ENCODE results near the gene MMP17. TPM values are rescaled to one million over a fixed set of nuclear protein-coding genes. Genes with fewer than 3 reads are reported as not detected.

Gene MMP17
- polyA plus RNA-seq, 1 donor (not counting 4 experiments of a cell fraction or from before 2014, with no cell fraction given), result 2.3 TPM

DNA sequence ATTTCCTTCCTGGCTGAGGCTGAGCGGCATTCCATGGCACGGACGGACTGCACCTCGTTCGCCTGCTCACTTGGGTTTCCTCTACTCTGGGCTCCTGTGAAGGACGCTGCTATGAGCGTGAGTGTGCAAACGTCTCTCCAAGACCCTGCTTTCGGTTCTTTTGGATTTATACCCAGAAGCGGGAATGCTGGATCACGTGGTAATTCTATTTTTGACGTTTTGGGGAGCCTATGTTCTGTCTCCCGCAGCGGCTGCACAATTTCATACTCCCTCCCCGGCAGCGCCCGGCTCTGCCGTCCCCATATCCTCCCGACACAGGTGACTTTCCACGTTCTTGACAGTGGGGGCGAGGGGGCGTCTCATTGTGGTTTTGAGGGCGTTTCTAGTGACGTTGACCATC lies 20.6 kb downstream of the MMP17 start:
- Histone ChIP-seq H4K20me1 (ENCODE audit: control insufficient read depth, extremely low read depth, insufficient read depth, low read length) (no peaks in the 10 kb centered on the region), H3K4me2 (ENCODE audit: control insufficient read depth, extremely low read depth, insufficient read depth, low read depth, low read length) (no peak overlapping the region), H3K9me3 (ENCODE audit: control insufficient read depth, low read depth, low read length) (no peaks in the 10 kb centered on the region), H3K9ac (ENCODE audit: control insufficient read depth, extremely low read depth, insufficient read depth, low read length) (no peak overlapping the region), H3K27me3 (ENCODE audit: control insufficient read depth, extremely low read depth, insufficient read depth, low read length) (no peaks in the 10 kb centered on the region), H3K79me2 (ENCODE audit: control insufficient read depth, insufficient read depth, low read length) (no peaks in the 10 kb centered on the region), H3K36me3 (ENCODE audit: control insufficient read depth in 2 of 2, extremely low read depth in 1 of 2, insufficient read depth in 2 of 2, low read length in 2 of 2) (no peaks in the 10 kb centered on the region), H3K4me3 (ENCODE audit: control insufficient read depth in 2 of 3, extremely low read depth in 1 of 3, insufficient read depth in 2 of 3, low read depth in 1 of 3, low read length in 3 of 3) (no peak overlapping the region), H3K4me1 (ENCODE audit: control insufficient read depth, extremely low read depth, insufficient read depth, low read length) (no peaks in the 10 kb centered on the region), H3K27ac (ENCODE audit: control insufficient read depth, insufficient read depth, low read length) (no peak overlapping the region), H2AFZ (ENCODE audit: control insufficient read depth, low read length) (no peak overlapping the region), H3K9me1 (ENCODE audit: control insufficient read depth, extremely low read depth, insufficient read depth, low read length) (no peaks in the 10 kb centered on the region)
- no peak for DNase-seq (ENCODE audit: low read depth, low spot score)
- TF ChIP-seq EZH2 (IDR thresholded peaks at IDR 0.05; ENCODE audit: low read length), result no peak
- TF ChIP-seq, protein P1, sequence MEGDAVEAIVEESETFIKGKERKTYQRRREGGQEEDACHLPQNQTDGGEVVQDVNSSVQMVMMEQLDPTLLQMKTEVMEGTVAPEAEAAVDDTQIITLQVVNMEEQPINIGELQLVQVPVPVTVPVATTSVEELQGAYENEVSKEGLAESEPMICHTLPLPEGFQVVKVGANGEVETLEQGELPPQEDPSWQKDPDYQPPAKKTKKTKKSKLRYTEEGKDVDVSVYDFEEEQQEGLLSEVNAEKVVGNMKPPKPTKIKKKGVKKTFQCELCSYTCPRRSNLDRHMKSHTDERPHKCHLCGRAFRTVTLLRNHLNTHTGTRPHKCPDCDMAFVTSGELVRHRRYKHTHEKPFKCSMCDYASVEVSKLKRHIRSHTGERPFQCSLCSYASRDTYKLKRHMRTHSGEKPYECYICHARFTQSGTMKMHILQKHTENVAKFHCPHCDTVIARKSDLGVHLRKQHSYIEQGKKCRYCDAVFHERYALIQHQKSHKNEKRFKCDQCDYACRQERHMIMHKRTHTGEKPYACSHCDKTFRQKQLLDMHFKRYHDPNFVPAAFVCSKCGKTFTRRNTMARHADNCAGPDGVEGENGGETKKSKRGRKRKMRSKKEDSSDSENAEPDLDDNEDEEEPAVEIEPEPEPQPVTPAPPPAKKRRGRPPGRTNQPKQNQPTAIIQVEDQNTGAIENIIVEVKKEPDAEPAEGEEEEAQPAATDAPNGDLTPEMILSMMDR (optimal IDR thresholded peaks at IDR 0.05 in 1 of 3, IDR thresholded peaks at IDR 0.05 in 1 of 3, conservative IDR thresholded peaks at IDR 0.05 in 1 of 3; ENCODE audit: extremely low read depth in 1 of 3, insufficient read depth in 2 of 3, low read length in 3 of 3), result no peak
- FAIRE-seq, result no peak
- dilution Hi-C loops (cut with MboI; ENCODE audit: extremely low pct_ligation_motif_present, low sequenced_read_pairs), result no loop called here

DNA sequence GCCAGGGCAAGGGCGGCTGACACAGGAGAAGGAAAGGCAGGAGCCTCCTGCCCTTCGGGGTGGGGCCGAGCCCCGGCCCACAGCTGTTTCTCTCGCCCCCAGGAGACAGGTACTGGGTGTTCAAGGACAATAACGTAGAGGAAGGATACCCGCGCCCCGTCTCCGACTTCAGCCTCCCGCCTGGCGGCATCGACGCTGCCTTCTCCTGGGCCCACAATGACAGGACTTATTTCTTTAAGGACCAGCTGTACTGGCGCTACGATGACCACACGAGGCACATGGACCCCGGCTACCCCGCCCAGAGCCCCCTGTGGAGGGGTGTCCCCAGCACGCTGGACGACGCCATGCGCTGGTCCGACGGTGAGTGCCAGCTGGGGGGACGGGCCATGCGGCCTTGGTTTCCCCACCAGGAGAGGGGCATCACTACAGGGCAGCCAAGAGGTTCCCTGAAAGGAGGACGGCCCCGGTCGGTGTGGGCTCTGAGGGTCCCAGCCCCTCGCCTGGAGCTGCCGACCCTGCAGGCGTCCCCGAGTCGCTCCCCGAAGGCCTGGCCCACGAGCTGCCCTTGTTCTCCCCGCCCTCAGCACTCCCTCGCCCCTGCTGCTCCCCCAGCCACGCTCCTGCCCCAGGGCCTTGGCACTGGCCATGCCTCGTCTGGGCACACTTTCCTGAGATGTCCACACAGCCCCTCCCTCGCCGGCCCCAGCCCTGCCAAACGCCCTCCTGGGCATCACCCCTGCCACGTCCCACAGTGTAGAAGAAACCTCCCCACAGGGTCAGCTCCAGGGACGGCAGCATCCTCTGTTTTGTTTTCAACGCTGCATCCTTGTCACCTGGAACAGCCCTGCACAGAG lies 21.7 kb downstream of the MMP17 start:
- Histone ChIP-seq H3K27me3 (ENCODE audit: control insufficient read depth, extremely low read depth, insufficient read depth, low read length) (no peaks in the 10 kb centered on the region), H4K20me1 (ENCODE audit: control insufficient read depth, extremely low read depth, insufficient read depth, low read length) (no peaks in the 10 kb centered on the region), H3K4me3 (ENCODE audit: control insufficient read depth in 2 of 3, extremely low read depth in 1 of 3, insufficient read depth in 2 of 3, low read depth in 1 of 3, low read length in 3 of 3) (no peak overlapping the region), H3K9ac (ENCODE audit: control insufficient read depth, extremely low read depth, insufficient read depth, low read length) (no peak overlapping the region), H3K36me3 (ENCODE audit: control insufficient read depth in 2 of 2, extremely low read depth in 1 of 2, insufficient read depth in 2 of 2, low read length in 2 of 2) (no peaks in the 10 kb centered on the region), H2AFZ (ENCODE audit: control insufficient read depth, low read length) (no peak overlapping the region), H3K4me2 (ENCODE audit: control insufficient read depth, extremely low read depth, insufficient read depth, low read depth, low read length) (no peak overlapping the region), H3K9me3 (ENCODE audit: control insufficient read depth, low read depth, low read length) (no peaks in the 10 kb centered on the region), H3K9me1 (ENCODE audit: control insufficient read depth, extremely low read depth, insufficient read depth, low read length) (no peaks in the 10 kb centered on the region), H3K4me1 (ENCODE audit: control insufficient read depth, extremely low read depth, insufficient read depth, low read length) (no peaks in the 10 kb centered on the region), H3K79me2 (ENCODE audit: control insufficient read depth, insufficient read depth, low read length) (no peaks in the 10 kb centered on the region), H3K27ac (ENCODE audit: control insufficient read depth, insufficient read depth, low read length) (no peak overlapping the region)
- FAIRE-seq, result no peak
- DNase-seq (ENCODE audit: low read depth, low spot score), result no peak
- TF ChIP-seq EZH2 (IDR thresholded peaks at IDR 0.05; ENCODE audit: low read length), result no peak
- TF ChIP-seq, protein P1 (optimal IDR thresholded peaks at IDR 0.05 in 1 of 3, IDR thresholded peaks at IDR 0.05 in 1 of 3, conservative IDR thresholded peaks at IDR 0.05 in 1 of 3; ENCODE audit: extremely low read depth in 1 of 3, insufficient read depth in 2 of 3, low read length in 3 of 3), result no peak
- dilution Hi-C loops (cut with MboI; ENCODE audit: extremely low pct_ligation_motif_present, low sequenced_read_pairs), result no loop called here
